IMR-90 (cell line): ENCODE measurements around the gene NUDT5. TPM values are rescaled to one million over a fixed set of nuclear protein-coding genes. Genes with fewer than 3 reads are reported as not detected.

Experiments
- ATAC-seq: fragments of 200-7000 bp; cut with Tn5 transposase; 2 replicates; pipeline ENCODE4 v1.9.1; 2020; ENCODE audit warnings: low read depth, mild to moderate bottlenecking, moderate library complexity
- BruUV-seq: library from RNA; stranded (reverse); fragments of 400-500 nt; replicated peaks from 2 replicates; lab custom pipeline; 2021; lab: Mats Ljungman, UMichigan
- CTCF ChIA-PET: fragments of 300-600 bp; formaldehyde crosslinking; extraction: SDS; loops from one replicate; lab custom pipeline; 2021; ENCODE audit warnings: antibody characterized with exemption; lab: Yijun Ruan, JAX
- POLR2A ChIA-PET: fragments of 300-600 bp; sonication (Branson Sonifier 250); formaldehyde crosslinking; loops from one replicate; lab custom pipeline; 2022; ENCODE audit warnings: antibody characterized with exemption; ENCODE audit not compliant: unreplicated experiment; lab: Charles Lee
- DNase-seq: peaks from one replicate; pipeline ENCODE4 v3.0.0; 2013
- H2AFZ ChIP-seq: replicated peaks from 2 replicates; pipeline ENCODE3; 2013; ENCODE audit warnings: low read length, mild to moderate bottlenecking; ENCODE audit not compliant: poor library complexity
- H2AK5ac ChIP-seq: 2 replicates; pipeline ENCODE4 v1.6.1; 2013; ENCODE audit warnings: low read depth, low read length, inconsistent platforms
- H2AK9ac ChIP-seq: replicated peaks from 2 replicates; pipeline ENCODE3; 2013; ENCODE audit warnings: mild to moderate bottlenecking, low read depth, low read length, moderate library complexity; ENCODE audit not compliant: poor library complexity
- H2BK120ac ChIP-seq: 2 replicates; pipeline ENCODE4 v1.6.1; 2013; ENCODE audit warnings: low read depth, low read length, inconsistent platforms
- H2BK15ac ChIP-seq: 3 replicates; pipeline ENCODE4 v1.6.1; 2013; ENCODE audit warnings: low read depth, low read length, inconsistent platforms
- H2BK20ac ChIP-seq: 2 replicates; pipeline ENCODE4 v1.6.1; 2013; ENCODE audit warnings: low read depth, mild to moderate bottlenecking, inconsistent platforms, low read length, moderate library complexity
- H2BK5ac ChIP-seq: 2 replicates; pipeline ENCODE4 v1.6.1; 2013; ENCODE audit warnings: mild to moderate bottlenecking, low read depth, low read length, inconsistent platforms; ENCODE audit not compliant: poor library complexity, severe bottlenecking
- H3K14ac ChIP-seq: replicated peaks from 2 replicates; pipeline ENCODE4 v1.6.1; 2013; ENCODE audit warnings: low read depth, low read length, inconsistent platforms
- H3K18ac ChIP-seq: 2 replicates; pipeline ENCODE4 v1.6.1; 2013; ENCODE audit warnings: low read depth, low read length, control low read depth
- H3K23ac ChIP-seq: 2 replicates; pipeline ENCODE4 v1.6.1; 2013; ENCODE audit warnings: low read depth, low read length, inconsistent platforms
- H3K27ac ChIP-seq: 2 replicates; pipeline ENCODE4 v1.5.1; 2013; ENCODE audit warnings: mild to moderate bottlenecking, control low read depth, low read length; ENCODE audit not compliant: insufficient read depth
- H3K27me3 ChIP-seq: 2 replicates; pipeline ENCODE4 v1.6.1; 2013; ENCODE audit warnings: low read length; ENCODE audit not compliant: control insufficient read depth, insufficient read depth
- H3K36me3 ChIP-seq: 2 replicates; pipeline ENCODE4 v1.6.1; 2013; ENCODE audit warnings: low read length, mixed read lengths; ENCODE audit not compliant: control insufficient read depth, insufficient read depth
- H3K4ac ChIP-seq: 2 replicates; pipeline ENCODE4 v1.6.1; 2013; ENCODE audit warnings: low read depth, low read length, inconsistent platforms
- H3K4me1 ChIP-seq: 2 replicates; pipeline ENCODE4 v1.6.1; 2013; ENCODE audit warnings: low read length, mixed read lengths; ENCODE audit not compliant: control insufficient read depth, insufficient read depth
- H3K4me2 ChIP-seq: 2 replicates; pipeline ENCODE4 v1.6.1; 2013; ENCODE audit warnings: low read depth, mild to moderate bottlenecking, control low read depth, low read length, moderate library complexity
- H3K4me3 ChIP-seq: 2 replicates; pipeline ENCODE4 v1.5.1; 2013; ENCODE audit warnings: low read depth, mild to moderate bottlenecking, control low read depth, low read length, moderate library complexity; ENCODE audit not compliant: insufficient read depth
- H3K56ac ChIP-seq: 2 replicates; pipeline ENCODE4 v1.6.1; 2013; ENCODE audit warnings: low read length, inconsistent platforms; ENCODE audit not compliant: insufficient read depth; ENCODE audit errors: extremely low read depth
- H3K79me1 ChIP-seq, 2 experiments: 2 replicates each; pipeline ENCODE4 v1.6.1; 2013; ENCODE audit warnings: low read length in 2 of 2, inconsistent platforms in 1 of 2, low read depth in 1 of 2
- H3K9ac ChIP-seq: 2 replicates; pipeline ENCODE4 v1.6.1; 2013; ENCODE audit warnings: low read depth, low read length, control low read depth
- H3K9me1 ChIP-seq: 2 replicates; pipeline ENCODE4 v1.6.1; 2013; ENCODE audit warnings: low read length, inconsistent platforms; ENCODE audit not compliant: insufficient read depth
- H3K9me3 ChIP-seq: 2 replicates; pipeline ENCODE4 v1.6.1; 2013; ENCODE audit warnings: low read length; ENCODE audit not compliant: control insufficient read depth, insufficient read depth
- H4K20me1 ChIP-seq: 2 replicates; pipeline ENCODE4 v1.6.1; 2013; ENCODE audit warnings: low read length, inconsistent platforms; ENCODE audit not compliant: insufficient read depth
- H4K5ac ChIP-seq: 2 replicates; pipeline ENCODE4 v1.6.1; 2013; ENCODE audit warnings: mild to moderate bottlenecking, low read depth, low read length, control low read depth
- H4K8ac ChIP-seq, 2 experiments: 2 replicates each; pipeline ENCODE4 v1.6.1; 2013; ENCODE audit warnings: low read depth in 2 of 2, low read length in 2 of 2, control low read depth in 1 of 2, inconsistent platforms in 1 of 2
- H4K91ac ChIP-seq: 2 replicates; pipeline ENCODE4 v1.6.1; 2013; ENCODE audit warnings: low read depth, low read length, inconsistent platforms; ENCODE audit not compliant: insufficient read depth
- BHLHE40 ChIP-seq: fragments of 150-350 bp; IDR thresholded peaks from 2 replicates; pipeline ENCODE4 v1.6.1; 2016; ENCODE audit warnings: mild to moderate bottlenecking, low read depth, low read length
- CEBPB ChIP-seq: IDR thresholded peaks from 2 replicates; pipeline ENCODE4 v1.6.1; 2012; ENCODE audit warnings: low read depth, low read length, improper control_type of control experiment
- CHD1 ChIP-seq: IDR thresholded peaks from 2 replicates; pipeline ENCODE4 v1.6.1; 2012; ENCODE audit warnings: low read depth, low read length, improper control_type of control experiment
- FOS ChIP-seq: fragments of 150-350 bp; IDR thresholded peaks from 2 replicates; pipeline ENCODE4 v1.6.1; 2016; ENCODE audit warnings: low read depth, low read length
- MAFK ChIP-seq: IDR thresholded peaks from 2 replicates; pipeline ENCODE4 v1.6.1; 2012; ENCODE audit warnings: low read depth, low read length, improper control_type of control experiment
- MAZ ChIP-seq: IDR thresholded peaks from 2 replicates; pipeline ENCODE4 v1.6.1; 2012; ENCODE audit warnings: low read depth, mild to moderate bottlenecking, low read length, improper control_type of control experiment, moderate library complexity, borderline replicate concordance
- MXI1 ChIP-seq: IDR thresholded peaks from 2 replicates; pipeline ENCODE4 v1.6.1; 2012; ENCODE audit warnings: low read depth, mild to moderate bottlenecking, low read length, moderate library complexity, borderline replicate concordance
- NFE2L2 ChIP-seq: fragments of 150-350 bp; IDR thresholded peaks from 2 replicates; pipeline ENCODE4 v1.6.1; 2016; ENCODE audit warnings: low read depth, mild to moderate bottlenecking, low read length
- POLR2A ChIP-seq: IDR thresholded peaks from 2 replicates; pipeline ENCODE4 v1.6.1; 2012; ENCODE audit warnings: mild to moderate bottlenecking, low read depth, low read length
- RAD21 ChIP-seq: IDR thresholded peaks from 2 replicates; pipeline ENCODE4 v1.6.1; 2012; ENCODE audit warnings: low read length, improper control_type of control experiment
- RCOR1 ChIP-seq: IDR thresholded peaks from 2 replicates; pipeline ENCODE4 v1.6.1; 2012; ENCODE audit warnings: mild to moderate bottlenecking, low read length, improper control_type of control experiment; ENCODE audit not compliant: insufficient replicate concordance
- RFX5 ChIP-seq: IDR thresholded peaks from 2 replicates; pipeline ENCODE4 v1.8.0; 2012; ENCODE audit warnings: low read depth, mild to moderate bottlenecking, low read length, moderate library complexity
- SMC3 ChIP-seq: fragments of 150-350 bp; IDR thresholded peaks from 2 replicates; pipeline ENCODE4 v1.6.1; 2016; ENCODE audit warnings: low read depth, mild to moderate bottlenecking, antibody characterized with exemption, low read length, moderate library complexity
- WGBS, 2 experiments: methylation state at CpG; one replicate each; pipeline versions ENCODE4 v1.1.5 to v1.1.7; 2013; ENCODE audit warnings: missing lambda C conversion rate in 2 of 2; ENCODE audit not compliant: insufficient read length in 1 of 2; ENCODE audit errors: extremely low coverage in 2 of 2; 5-methylcytosine and 5-hydroxymethylcytosine counted together
- dilution Hi-C: fragments of 300-500 bp; cut with HindIII; formaldehyde crosslinking; loops from one replicate; pipeline ENCODE4 v1.14.3; 2018; ENCODE audit warnings: low sequenced_read_pairs; ENCODE audit not compliant: unreplicated experiment
- in situ Hi-C: fragments of 300-500 bp; cut with MboI; formaldehyde crosslinking; loops from 3 replicates; pipeline ENCODE4 v1.14.3; 2019; ENCODE audit warnings: low sequenced_read_pairs, inconsistent platforms, mixed read lengths
- intact Hi-C: fragments of 100-400 bp; cut with micrococcal nuclease; formaldehyde crosslinking; loops from 2 replicates; pipeline ENCODE4 v1.10.0; 2022
- polyA plus RNA-seq, 3 experiments: library from polyadenylated mRNA; depleted of rRNA; stranded (reverse); fragments of >200 nt; gene quantifications; 2 replicates each; pipeline ENCODE4 v1.2.3, GENCODE V29; 2012; ENCODE audit warnings: low replicate concordance in 1 of 3
- total RNA-seq: library from RNA; depleted of rRNA; stranded (reverse); fragments of >200 nt; gene quantifications from 2 replicates; pipeline ENCODE4 v1.2.3, GENCODE V29; 2012
- TF ChIP-seq, protein P1 (sequence below): fragments of 150-350 bp; IDR thresholded peaks from 2 replicates; pipeline ENCODE4 v1.6.1; 2016; ENCODE audit warnings: low read depth, mild to moderate bottlenecking, low read length, moderate library complexity, borderline replicate concordance
- TF ChIP-seq, protein P2 (sequence below): fragments of 150-350 bp; IDR thresholded peaks from 2 replicates; pipeline ENCODE4 v1.6.1; 2017; ENCODE audit warnings: mild to moderate bottlenecking, antibody characterized with exemption, low read length, low read depth
- TF ChIP-seq, protein P3 (sequence below): conservative IDR thresholded peaks from 2 replicates; pipeline ENCODE4 v1.5.1; 2012; ENCODE audit warnings: mild to moderate bottlenecking, low read depth, low read length, improper control_type of control experiment

NUDT5 gene
- total and polyA plus RNA-seq, 2 of the 4 experiments (the other 2 are of a cell fraction), result 70.1 to 74.6 TPM

DNA sequence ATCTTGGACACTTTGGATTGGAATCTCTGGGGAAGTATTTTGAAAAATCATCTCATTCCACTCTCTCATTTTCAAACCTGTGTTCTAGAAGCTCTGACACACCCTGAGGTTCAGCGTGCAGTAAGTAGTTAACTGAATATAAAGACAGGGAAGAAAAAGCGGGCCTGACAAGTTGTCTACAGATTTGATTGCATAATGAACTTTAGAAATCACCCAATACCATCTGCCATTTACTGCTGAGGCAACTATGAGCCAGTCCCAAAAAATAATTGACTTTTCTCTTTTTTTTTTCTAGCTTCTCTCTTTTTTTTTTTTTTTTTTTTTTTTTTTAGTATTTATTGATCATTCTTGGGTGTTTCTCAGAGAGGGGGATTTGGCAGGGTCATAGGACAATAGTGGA, 29.8 kb upstream of the NUDT5 start:
- H3K4ac ChIP-seq, result no peak overlapping the region
- H4K8ac ChIP-seq, result no peak overlapping the region
- H2BK15ac ChIP-seq, result no peak overlapping the region
- H3K4me1 ChIP-seq, result peaks cover 5% of the 10 kb centered on the region; the same call in 1 of the 2 replicates
- ChIA-PET CTCF (no interaction called here), POLR2A (no interaction called here)
- dilution Hi-C loops (no loop called here), intact Hi-C loops (no loop called here), in situ Hi-C loops (no loop called here)
- H2BK5ac ChIP-seq, result no peak overlapping the region
- no peak overlapping the region for H2AFZ ChIP-seq
- H3K9me3 ChIP-seq, result no peaks in the 10 kb centered on the region
- H2AK5ac ChIP-seq, result no peak overlapping the region
- DNase-seq (no peak), ATAC-seq (no peak)
- WGBS, 2 experiments, result no CpG with 5 or more reads among the region's 2 CpGs
- H2BK120ac ChIP-seq, result no peak overlapping the region
- no peak overlapping the region for H3K56ac ChIP-seq
- H4K20me1 ChIP-seq, result no peaks in the 10 kb centered on the region
- H2BK20ac ChIP-seq, result no peak overlapping the region
- BruUV-seq, result no TSS peak
- no peak overlapping the region for H2AK9ac ChIP-seq
- TF ChIP-seq RCOR1, result no peak
- no peak for TF ChIP-seq FOS
- no peak for TF ChIP-seq MAZ
- TF ChIP-seq, protein P1, sequence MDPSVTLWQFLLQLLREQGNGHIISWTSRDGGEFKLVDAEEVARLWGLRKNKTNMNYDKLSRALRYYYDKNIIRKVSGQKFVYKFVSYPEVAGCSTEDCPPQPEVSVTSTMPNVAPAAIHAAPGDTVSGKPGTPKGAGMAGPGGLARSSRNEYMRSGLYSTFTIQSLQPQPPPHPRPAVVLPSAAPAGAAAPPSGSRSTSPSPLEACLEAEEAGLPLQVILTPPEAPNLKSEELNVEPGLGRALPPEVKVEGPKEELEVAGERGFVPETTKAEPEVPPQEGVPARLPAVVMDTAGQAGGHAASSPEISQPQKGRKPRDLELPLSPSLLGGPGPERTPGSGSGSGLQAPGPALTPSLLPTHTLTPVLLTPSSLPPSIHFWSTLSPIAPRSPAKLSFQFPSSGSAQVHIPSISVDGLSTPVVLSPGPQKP, result no peak
- no peak for TF ChIP-seq MXI1
- no peak for TF ChIP-seq NFE2L2
- TF ChIP-seq, protein P2, sequence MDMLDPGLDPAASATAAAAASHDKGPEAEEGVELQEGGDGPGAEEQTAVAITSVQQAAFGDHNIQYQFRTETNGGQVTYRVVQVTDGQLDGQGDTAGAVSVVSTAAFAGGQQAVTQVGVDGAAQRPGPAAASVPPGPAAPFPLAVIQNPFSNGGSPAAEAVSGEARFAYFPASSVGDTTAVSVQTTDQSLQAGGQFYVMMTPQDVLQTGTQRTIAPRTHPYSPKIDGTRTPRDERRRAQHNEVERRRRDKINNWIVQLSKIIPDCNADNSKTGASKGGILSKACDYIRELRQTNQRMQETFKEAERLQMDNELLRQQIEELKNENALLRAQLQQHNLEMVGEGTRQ, result no peak
- TF ChIP-seq MAFK, result no peak
- no peak for TF ChIP-seq BHLHE40
- TF ChIP-seq SMC3, result no peak
- no peak for TF ChIP-seq CEBPB
- TF ChIP-seq, protein P3, sequence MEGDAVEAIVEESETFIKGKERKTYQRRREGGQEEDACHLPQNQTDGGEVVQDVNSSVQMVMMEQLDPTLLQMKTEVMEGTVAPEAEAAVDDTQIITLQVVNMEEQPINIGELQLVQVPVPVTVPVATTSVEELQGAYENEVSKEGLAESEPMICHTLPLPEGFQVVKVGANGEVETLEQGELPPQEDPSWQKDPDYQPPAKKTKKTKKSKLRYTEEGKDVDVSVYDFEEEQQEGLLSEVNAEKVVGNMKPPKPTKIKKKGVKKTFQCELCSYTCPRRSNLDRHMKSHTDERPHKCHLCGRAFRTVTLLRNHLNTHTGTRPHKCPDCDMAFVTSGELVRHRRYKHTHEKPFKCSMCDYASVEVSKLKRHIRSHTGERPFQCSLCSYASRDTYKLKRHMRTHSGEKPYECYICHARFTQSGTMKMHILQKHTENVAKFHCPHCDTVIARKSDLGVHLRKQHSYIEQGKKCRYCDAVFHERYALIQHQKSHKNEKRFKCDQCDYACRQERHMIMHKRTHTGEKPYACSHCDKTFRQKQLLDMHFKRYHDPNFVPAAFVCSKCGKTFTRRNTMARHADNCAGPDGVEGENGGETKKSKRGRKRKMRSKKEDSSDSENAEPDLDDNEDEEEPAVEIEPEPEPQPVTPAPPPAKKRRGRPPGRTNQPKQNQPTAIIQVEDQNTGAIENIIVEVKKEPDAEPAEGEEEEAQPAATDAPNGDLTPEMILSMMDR, result no peak
- TF ChIP-seq RAD21, result no peak
- no peak for TF ChIP-seq CHD1
- TF ChIP-seq RFX5, result no peak
- TF ChIP-seq POLR2A, result no peak
- H3K9me1 ChIP-seq, result peaks cover 6% of the 10 kb centered on the region; the same call in 1 of the 2 replicates
- no peak overlapping the region for H3K9ac ChIP-seq
- H3K27ac ChIP-seq, result no peak overlapping the region
- H3K4me2 ChIP-seq, result no peak overlapping the region
- peaks cover 22% of the 10 kb centered on the region for H3K36me3 ChIP-seq
- H4K5ac ChIP-seq, result no peak overlapping the region
- H3K4me3 ChIP-seq, result no peak overlapping the region
- no peaks in the 10 kb centered on the region for H3K27me3 ChIP-seq
- no peak overlapping the region for H3K18ac ChIP-seq
- H4K91ac ChIP-seq, result no peak overlapping the region
- H3K14ac ChIP-seq, result no peak overlapping the region
- H3K79me1 ChIP-seq, result peaks cover 21 to 33% of the 10 kb centered on the region in 2 experiments
- no peak overlapping the region for H3K23ac ChIP-seq
